Breast epithelium (tissue), 4 donors: ENCODE results near the gene THBS3. TPM values are rescaled to one million over a fixed set of nuclear protein-coding genes. Genes with fewer than 3 reads are reported as not detected.

ENCODE experiments used
- DNase-seq, 2 donors: peaks; one replicate each; pipeline ENCODE4 v3.0.0-alpha.2; 2019; ENCODE audit warnings: low spot score in 2 of 2
- H3K27ac ChIP-seq, 2 donors: fragments of 200-600 bp; sonication (generic) in 1 of 2; one replicate each; pipeline ENCODE4 v1.5.1; 2016 to 2019; ENCODE audit warnings: mild to moderate bottlenecking in 1 of 2
- H3K27me3 ChIP-seq, 2 donors: fragments of 200-600 bp; sonication (generic) in 1 of 2; one replicate each; pipeline versions ENCODE4 v1.5.1 to v1.6.0; 2017 to 2019; ENCODE audit warnings: control low read depth in 1 of 2, mild to moderate bottlenecking in 1 of 2
- H3K36me3 ChIP-seq: fragments of 200-600 bp; one replicate; pipeline ENCODE4 v1.5.1; 2019
- H3K4me1 ChIP-seq, 2 donors: fragments of 200-600 bp; sonication (generic); one replicate each; pipeline ENCODE4 v1.5.1; 2016 to 2019; ENCODE audit warnings: control low read depth in 1 of 2
- H3K4me3 ChIP-seq, 3 donors: fragments of 200-600 bp; sonication (generic); 1 replicate in 2 of 3; 2 replicates in 1 of 3; pipeline ENCODE4 v1.5.1; 2016 to 2019; ENCODE audit warnings: mild to moderate bottlenecking in 3 of 3, moderate library complexity in 2 of 3
- H3K9me3 ChIP-seq, 2 donors: fragments of 200-600 bp; sonication (generic) in 1 of 2; one replicate each; pipeline ENCODE4 v1.5.1; 2016 to 2019; ENCODE audit warnings: control low read depth in 1 of 2
- POLR2A ChIP-seq: fragments of 450-650 bp; IDR thresholded peaks from one replicate; pipeline ENCODE4 v1.6.1; 2016; ENCODE audit warnings: antibody characterized with exemption, mild to moderate bottlenecking, moderate library complexity
- POLR2AphosphoS5 ChIP-seq, 3 donors: sonication (generic); formaldehyde crosslinking; IDR thresholded peaks; one replicate each; pipeline ENCODE4 v1.6.1; 2017; ENCODE audit warnings: antibody characterized with exemption in 3 of 3
- intact Hi-C: fragments of 100-400 bp; cut with DNase I; formaldehyde crosslinking; loops from one replicate; pipeline ENCODE4 v1.15.1; 2023; ENCODE audit warnings: low total_unique reads
- total RNA-seq, 3 donors: library from RNA; depleted of rRNA; stranded (reverse); fragments of >200 nt; gene quantifications; one replicate each; pipeline ENCODE4 v1.1.0, GENCODE V29; 2016
- TF ChIP-seq, protein P1 (sequence below), 3 donors: fragments of 450-650 bp; IDR thresholded peaks; one replicate each; pipeline ENCODE4 v1.5.1; 2016 to 2017; ENCODE audit warnings: antibody characterized with exemption in 3 of 3, mild to moderate bottlenecking in 3 of 3, moderate library complexity in 3 of 3

THBS3 gene
- total RNA-seq, 3 donors from 2014 or later: 17.3 to 27.5 (median 25.9) TPM

DNA sequence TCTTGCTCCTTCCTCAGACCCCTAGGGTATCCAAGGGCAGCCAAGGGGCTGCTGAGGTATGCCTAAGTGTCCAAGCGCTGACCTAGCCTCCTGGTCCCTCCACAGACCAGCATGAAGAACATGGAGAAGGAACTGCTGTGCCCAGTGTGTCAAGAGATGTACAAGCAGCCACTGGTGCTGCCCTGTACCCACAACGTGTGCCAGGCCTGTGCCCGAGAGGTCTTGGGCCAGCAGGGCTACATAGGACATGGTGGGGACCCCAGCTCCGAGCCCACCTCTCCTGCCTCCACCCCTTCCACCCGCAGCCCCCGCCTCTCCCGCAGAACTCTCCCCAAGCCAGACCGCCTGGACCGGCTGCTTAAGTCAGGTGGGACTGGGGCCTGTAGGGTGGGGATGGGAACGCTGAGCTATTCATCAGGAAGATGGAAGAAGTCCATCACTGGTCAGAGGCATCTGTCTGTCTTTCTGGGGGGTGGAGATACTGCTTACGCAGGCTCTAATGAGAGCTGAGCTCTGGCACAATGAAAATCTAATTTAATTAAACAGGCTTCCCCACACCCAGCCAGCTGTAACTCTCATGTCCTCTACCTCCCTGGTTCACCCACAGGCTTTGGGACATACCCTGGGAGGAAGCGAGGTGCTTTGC is 32.3 kb downstream of the THBS3 start:
- Histone ChIP-seq H3K9me3 (no peaks in the 10 kb centered on the region), H3K4me1 (peaks cover 0 to 16% of the 10 kb centered on the region in 2 donors), H3K27ac (no peak overlapping the region), H3K27me3 (no peaks in the 10 kb centered on the region), H3K36me3 (no peaks in the 10 kb centered on the region), H3K4me3 (no peak overlapping the region)
- TF ChIP-seq, protein P1, sequence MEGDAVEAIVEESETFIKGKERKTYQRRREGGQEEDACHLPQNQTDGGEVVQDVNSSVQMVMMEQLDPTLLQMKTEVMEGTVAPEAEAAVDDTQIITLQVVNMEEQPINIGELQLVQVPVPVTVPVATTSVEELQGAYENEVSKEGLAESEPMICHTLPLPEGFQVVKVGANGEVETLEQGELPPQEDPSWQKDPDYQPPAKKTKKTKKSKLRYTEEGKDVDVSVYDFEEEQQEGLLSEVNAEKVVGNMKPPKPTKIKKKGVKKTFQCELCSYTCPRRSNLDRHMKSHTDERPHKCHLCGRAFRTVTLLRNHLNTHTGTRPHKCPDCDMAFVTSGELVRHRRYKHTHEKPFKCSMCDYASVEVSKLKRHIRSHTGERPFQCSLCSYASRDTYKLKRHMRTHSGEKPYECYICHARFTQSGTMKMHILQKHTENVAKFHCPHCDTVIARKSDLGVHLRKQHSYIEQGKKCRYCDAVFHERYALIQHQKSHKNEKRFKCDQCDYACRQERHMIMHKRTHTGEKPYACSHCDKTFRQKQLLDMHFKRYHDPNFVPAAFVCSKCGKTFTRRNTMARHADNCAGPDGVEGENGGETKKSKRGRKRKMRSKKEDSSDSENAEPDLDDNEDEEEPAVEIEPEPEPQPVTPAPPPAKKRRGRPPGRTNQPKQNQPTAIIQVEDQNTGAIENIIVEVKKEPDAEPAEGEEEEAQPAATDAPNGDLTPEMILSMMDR (IDR thresholded peaks at IDR 0.05): no peak
- DNase-seq: peak in 1 of 2 donors; percentile 52
- intact Hi-C loops: no loop called here

- intact Hi-C loops: no loop called here
- H3K9me3 ChIP-seq: no peaks in the 10 kb centered on the region
- peak overlapping the region in 2 of 3 donors; percentile 76 to 90 for H3K4me3 ChIP-seq
- peaks cover 0 to 16% of the 10 kb centered on the region in 2 donors for H3K4me1 ChIP-seq
- H3K27me3 ChIP-seq: no peaks in the 10 kb centered on the region
- peak; percentile 19 to 48 for DNase-seq
- peak overlapping the region in 1 of 2 donors; percentile 25 for H3K27ac ChIP-seq
- H3K36me3 ChIP-seq: no peaks in the 10 kb centered on the region
- TF ChIP-seq, protein P1 (IDR thresholded peaks at IDR 0.05): no peak
- no peak for TF ChIP-seq POLR2AphosphoS5 (IDR thresholded peaks at IDR 0.05)
- TF ChIP-seq POLR2A: no peak
Observed at GRCh38 chr1:155174324-155175280, 33.1 kb downstream of the THBS3 start.

GRCh38 chr1:155173478-155174323 is 34.0 kb downstream of the THBS3 start, which contains the start of gene TRIM46:
Gene TRIM46, plus strand, starts transcription at chr1:155173849. Its CDS starts 118 bp downstream, at chr1:155173967.
- Histone ChIP-seq H3K36me3 (no peaks in the 10 kb centered on the region), H3K9me3 (no peaks in the 10 kb centered on the region), H3K27me3 (no peaks in the 10 kb centered on the region), H3K4me3 (peak within 1 kb of the TSS; percentile 76 to 90 (median 82)), H3K4me1 (peaks cover 0 to 10% of the 10 kb centered on the region in 2 donors), H3K27ac (peak within 1 kb of the TSS; percentile 96 to 98)
- TF ChIP-seq POLR2AphosphoS5 (IDR thresholded peaks at IDR 0.05) (no peak), POLR2A (no peak)
- TF ChIP-seq, protein P1 (IDR thresholded peaks at IDR 0.05): no peak
- intact Hi-C loops: no loop called here
- peak; percentile 17 to 51 for DNase-seq

GRCh38 chr1:155172732-155173477 is 34.8 kb downstream of the THBS3 start, which contains the start of gene KRTCAP2:
Gene KRTCAP2, minus strand, starts transcription at chr1:155173304. Its CDS starts 80 bp downstream, at chr1:155173224.
- peak; percentile 92 to 95 for DNase-seq
- Histone ChIP-seq H3K27me3 (no peaks in the 10 kb centered on the region), H3K9me3 (no peaks in the 10 kb centered on the region), H3K27ac (peak within 1 kb of the TSS; percentile 96 to 98), H3K36me3 (no peaks in the 10 kb centered on the region), H3K4me1 (peaks cover 0 to 10% of the 10 kb centered on the region in 2 donors), H3K4me3 (peak within 1 kb of the TSS; percentile 76 to 90 (median 82))
- TF ChIP-seq POLR2AphosphoS5 (IDR thresholded peaks at IDR 0.05) (peak; percentile 41 to 78 (median 69)), POLR2A (peak; percentile 56)
- TF ChIP-seq, protein P1 (IDR thresholded peaks at IDR 0.05): peak; percentile 92 to 96 (median 95)
- intact Hi-C loops: no loop called here
